Activated CD4-positive, CD25-positive, alpha-beta regulatory T cell treated with anti-CD3 and anti-CD28 coated beads, Interleukin-2, amount 50 U/mL, for 72 hours (primary cell): ENCODE measurements around the gene SPEF1.
"Not testable (repeated sequence)": the region's sequence is repeated elsewhere in the genome, so short reads cannot be mapped to it uniquely, and the experiment has no call there.

Source experiments
- DNase-seq: peaks from one replicate; pipeline ENCODE4 v3.0.0; 2021

SPEF1 gene, protein sequence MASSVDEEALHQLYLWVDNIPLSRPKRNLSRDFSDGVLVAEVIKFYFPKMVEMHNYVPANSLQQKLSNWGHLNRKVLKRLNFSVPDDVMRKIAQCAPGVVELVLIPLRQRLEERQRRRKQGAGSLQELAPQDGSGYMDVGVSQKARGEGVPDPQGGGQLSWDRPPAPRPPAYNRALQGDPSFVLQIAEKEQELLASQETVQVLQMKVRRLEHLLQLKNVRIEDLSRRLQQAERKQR

DNA sequence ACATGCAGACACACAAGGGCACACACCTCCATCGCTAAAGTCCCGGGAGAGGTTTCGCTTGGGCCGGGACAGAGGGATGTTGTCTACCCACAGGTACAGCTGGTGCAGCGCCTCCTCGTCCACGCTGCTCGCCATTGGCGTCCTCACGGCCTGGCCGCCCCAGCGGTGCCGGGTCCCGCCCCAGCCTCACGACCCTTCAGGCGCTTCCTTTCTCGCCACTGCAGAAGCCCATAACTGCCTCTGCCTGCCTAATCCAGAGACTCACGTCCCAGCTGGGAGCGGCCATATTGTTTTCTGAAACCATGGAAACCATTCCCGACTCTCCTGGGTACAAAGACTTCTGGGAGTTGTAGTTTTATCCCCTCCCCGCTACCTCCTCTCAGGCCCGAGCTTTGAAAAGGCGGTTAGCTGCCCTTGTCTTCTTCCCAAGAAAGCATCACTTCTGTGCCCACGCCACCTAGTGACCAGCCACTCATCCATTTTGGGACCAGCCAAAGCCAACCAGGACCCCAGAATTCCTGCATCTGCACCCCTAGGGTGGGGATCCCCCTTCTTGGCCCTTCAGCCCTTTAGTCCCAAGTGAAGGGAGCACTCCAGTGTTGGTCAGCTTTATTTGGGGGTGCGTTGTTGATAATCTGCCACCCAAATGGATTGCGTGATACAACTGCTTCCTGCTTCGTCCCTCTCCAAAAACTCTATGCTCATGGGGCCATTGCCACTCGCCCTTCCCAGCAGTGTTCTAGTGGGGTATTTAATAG, at the start of gene SPEF1:
TSS of gene SPEF1 (minus strand) at position 296 of the 758 bp plus-strand sequence. CDS start at position 135, 161 bp downstream.
- DNase-seq = no peak

GRCh38 chr20:3829891-3830290, 48.6 kb upstream of the SPEF1 start:
- not testable (repeated sequence) for DNase-seq

DNA sequence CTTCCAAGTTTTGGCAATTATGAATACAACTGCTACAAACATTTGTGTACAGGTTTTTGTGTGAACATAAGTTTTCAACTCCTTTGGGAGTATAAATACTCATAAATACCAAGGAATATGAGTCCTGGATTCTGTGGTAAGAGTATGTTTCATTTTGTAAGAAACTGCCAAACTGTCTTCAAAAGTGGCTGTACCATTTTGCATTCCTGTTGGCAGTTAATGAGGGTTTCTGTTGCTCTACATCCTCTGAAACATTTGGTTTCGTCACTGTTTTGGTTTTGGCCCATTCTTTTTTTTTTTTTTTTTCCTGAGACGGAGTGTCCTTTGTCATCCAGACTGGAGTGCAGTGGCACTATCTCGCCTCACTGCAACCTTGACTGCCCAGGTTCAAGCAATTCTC, 47.5 kb upstream of the SPEF1 start:
- DNase-seq = no peak

DNA sequence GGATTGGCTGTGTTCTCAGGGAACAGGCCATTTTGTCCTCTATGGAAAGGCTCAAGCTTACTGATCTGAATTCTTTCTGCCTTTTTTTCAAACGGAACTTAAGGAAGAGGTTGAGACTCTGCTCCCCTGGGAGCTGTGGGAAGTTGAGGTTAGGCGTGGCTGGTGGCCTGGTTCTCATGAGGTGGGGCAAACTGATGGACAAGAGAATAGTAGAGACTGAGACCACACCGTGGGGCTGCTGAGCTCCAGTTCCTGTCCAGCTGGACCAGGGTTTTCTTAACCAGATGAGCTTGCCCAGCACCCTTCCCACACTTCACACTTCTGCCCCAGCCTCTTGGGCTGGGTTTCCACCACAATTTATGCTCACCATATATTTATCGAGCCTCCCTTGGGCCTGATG, 45.2 kb upstream of the SPEF1 start:
- DNase-seq = no peak

GRCh38 chr20:3825526-3825925, 44.3 kb upstream of the SPEF1 start:
- DNase-seq = no peak

GRCh38 chr20:3823881-3824280, 42.6 kb upstream of the SPEF1 start:
- no peak for DNase-seq

- DNase-seq = no peak
Observed at GRCh38 chr20:3821996-3822395, 40.7 kb upstream of the SPEF1 start.

GRCh38 chr20:3820901-3821727, 39.9 kb upstream of the SPEF1 start:
- no peak for DNase-seq

- peak; percentile 94 for DNase-seq
Observed at GRCh38 chr20:3820048-3820900, 39.0 kb upstream of the SPEF1 start, which contains the start of gene AP5S1. Gene AP5S1, plus strand, starts transcription at chr20:3820547. Its CDS starts 1,571 bp downstream, at chr20:3822118.

GRCh38 chr20:3819411-3820047, 38.3 kb upstream of the SPEF1 start:
- DNase-seq = no peak

DNA sequence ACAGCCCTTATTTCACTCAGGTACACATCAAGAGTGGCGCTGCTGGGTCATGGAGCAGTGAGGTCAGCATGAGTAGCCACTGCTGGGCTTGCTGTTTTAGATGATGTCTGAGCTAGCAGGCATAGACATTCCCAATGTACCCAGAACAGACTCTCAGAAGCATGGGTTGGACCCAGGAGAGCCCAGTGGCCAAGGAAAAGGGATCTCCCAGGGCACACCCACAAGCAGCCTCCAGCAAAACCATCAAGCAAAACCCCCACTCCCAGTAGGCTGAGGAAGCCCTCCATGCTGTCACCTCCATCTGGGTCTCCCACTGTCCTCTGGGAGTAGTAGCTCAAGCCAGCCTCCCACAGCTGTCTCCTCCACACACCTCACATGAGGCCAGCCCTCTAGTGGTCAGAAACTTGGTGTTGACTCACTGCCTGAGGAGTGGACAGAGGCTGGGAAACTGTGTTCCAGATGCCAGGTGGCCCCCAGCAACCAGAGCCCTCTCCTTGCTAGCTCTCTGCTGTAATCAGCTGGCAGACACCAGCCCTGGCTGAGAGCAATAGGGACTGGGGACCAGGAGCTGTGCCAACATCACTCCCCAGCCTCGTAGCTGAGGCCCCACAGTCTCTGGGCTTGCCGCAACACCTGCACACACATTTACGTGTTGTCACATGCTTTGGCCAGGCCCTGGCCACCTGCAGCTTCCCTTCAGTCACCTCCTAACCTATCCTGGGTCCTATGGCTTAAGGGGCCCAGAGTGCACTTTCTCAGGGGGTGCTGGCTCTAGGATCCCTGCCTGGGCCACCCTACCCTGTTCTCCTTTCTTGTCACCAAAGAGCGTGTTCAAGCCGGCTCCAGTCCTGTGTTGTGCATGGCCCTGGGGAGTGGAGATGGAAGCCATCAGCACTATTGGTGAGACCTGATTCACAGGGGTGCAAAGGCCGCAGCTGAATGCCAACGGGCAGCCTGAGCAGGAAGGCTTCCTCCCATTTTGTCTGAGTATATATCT, 37.2 kb upstream of the SPEF1 start:
- DNase-seq = no peak

GRCh38 chr20:3815703-3816315, 34.6 kb upstream of the SPEF1 start:
- no peak for DNase-seq

DNA sequence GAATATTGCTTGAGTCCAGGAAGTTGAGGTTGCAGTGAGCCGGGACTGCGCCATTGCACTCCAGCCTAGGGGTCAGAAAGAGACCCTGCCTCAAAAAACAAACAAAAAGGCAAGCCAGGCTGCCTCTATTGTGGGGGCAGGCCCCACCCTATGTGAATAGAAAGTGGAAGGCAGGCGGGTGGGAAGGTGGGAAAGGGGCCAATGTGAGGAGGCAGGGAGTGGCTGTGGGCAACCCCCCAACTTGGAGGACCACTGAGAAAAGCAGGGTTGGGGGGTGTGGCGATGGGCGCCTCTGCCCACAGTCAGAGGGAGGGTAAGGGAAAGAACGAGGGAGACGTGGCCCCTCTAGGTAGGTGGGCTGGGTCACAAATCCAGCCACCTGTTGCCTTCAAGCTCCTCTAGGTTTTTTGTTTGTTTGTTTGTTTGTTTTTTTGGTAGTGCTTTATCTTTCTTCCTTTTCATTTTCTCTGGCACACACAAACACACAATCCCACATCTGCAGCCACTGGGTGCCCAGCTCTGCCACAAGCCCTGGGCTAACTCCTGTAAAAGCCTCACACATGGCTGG, 33.8 kb upstream of the SPEF1 start:
- no peak for DNase-seq

DNA sequence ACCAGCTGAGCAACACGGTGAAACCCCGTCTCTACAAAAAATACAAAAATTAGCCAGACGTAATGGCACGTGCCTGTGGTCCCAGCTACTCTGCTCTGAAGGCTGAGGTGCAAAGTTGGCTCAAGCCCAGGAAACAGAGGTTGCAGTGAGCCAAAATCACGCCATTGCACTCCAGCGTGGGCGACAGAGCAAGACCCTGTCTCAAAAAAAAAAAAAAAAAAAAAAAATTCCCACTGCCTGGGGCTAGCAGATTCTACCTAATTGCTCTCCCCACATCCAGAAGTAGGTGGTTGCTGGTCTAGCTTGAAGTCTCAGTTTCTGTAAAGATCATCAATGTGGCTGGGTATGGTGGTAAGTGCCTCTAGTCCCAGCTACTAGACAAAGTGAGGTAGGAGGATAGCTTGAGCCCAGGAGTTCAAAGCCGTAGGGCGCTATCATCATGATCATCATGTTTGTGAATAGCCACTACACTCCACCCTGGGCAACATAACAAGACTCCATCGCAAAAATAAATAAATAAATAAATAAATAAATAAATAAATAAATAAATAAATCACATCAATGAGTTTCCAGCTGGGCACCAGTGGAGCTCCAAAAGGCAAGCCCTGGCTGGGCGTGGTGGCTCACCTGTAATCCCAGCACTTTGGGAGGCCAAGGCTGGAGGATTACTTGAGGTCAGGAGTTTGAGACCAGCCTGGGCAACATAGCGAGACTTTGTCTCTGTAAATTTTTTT, 32.8 kb upstream of the SPEF1 start:
- DNase-seq = no peak

GRCh38 chr20:3812975-3813847, 32.0 kb upstream of the SPEF1 start:
- DNase-seq = no peak

DNA sequence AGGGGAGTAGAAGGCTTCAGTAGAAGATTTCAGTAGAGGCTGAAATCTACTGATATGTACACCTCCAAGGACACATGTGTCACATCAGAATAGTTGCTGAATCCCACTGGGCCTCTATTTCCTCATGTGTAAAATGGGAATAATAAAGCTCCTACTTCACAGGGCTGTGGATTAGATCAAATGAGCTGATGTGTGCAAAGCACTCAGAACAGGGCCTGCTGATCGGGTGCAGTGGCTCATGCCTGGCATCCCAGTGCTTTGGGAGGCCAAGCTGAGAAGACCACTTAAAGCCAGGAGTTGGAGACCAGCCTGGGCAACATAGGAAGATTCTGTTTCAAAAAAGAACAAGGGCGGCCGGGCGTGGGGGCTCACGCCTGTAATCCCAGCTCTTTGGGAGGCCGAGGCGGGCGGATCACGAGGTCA, 31.0 kb upstream of the SPEF1 start:
- no peak for DNase-seq

- peak; percentile 87 for DNase-seq
Observed at GRCh38 chr20:3811467-3812258, 30.4 kb upstream of the SPEF1 start.
